Peyer's patch (tissue), 4 donors: ENCODE data around the gene ZNF470.

Source experiments
- POLR2A ChIP-seq, 2 donors: fragments of 450-650 bp; IDR thresholded peaks; one replicate each; pipeline ENCODE4 v1.5.1; 2017; ENCODE audit warnings: antibody characterized with exemption in 2 of 2, mild to moderate bottlenecking in 2 of 2, moderate library complexity in 2 of 2
- TF ChIP-seq, protein P1 (sequence below), 6 experiments: fragments of 450-650 bp in 4 of 6; fragments of 200-600 bp in 2 of 6; sonication (generic) in 1 of 6; IDR thresholded peaks; one replicate each; pipeline ENCODE4 v1.5.1; 2017 to 2019; ENCODE audit warnings: antibody characterized with exemption in 6 of 6, mild to moderate bottlenecking in 3 of 6, moderate library complexity in 1 of 6

DNA sequence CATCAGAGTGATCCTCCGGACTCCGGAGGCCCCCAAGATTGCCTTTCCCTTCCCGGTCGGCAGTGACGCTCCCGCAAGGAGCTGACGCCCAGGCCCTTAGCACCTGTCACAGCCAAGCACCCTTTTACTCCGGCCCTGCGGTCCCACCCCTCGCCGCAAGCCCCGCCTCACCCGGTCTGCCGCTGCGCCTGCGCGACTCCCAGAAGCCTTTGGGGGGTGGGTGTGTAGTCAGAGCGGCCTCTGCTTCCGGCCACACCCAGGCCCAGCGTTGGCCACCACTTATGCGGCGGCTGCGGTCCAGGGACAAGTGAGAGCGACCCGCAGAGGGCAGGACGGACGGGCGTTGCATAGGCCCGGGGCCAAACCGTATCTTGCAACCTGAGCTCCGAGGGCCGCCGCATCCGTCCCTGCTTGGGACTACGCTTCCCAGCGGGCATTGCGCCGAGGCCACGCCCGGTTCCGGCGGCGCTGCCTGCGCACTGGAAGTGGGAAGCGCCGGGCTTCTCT lies 29.0 kb upstream of the ZNF470 start:
- no peak for TF ChIP-seq POLR2A (IDR thresholded peaks at IDR 0.05)
- TF ChIP-seq, protein P1, sequence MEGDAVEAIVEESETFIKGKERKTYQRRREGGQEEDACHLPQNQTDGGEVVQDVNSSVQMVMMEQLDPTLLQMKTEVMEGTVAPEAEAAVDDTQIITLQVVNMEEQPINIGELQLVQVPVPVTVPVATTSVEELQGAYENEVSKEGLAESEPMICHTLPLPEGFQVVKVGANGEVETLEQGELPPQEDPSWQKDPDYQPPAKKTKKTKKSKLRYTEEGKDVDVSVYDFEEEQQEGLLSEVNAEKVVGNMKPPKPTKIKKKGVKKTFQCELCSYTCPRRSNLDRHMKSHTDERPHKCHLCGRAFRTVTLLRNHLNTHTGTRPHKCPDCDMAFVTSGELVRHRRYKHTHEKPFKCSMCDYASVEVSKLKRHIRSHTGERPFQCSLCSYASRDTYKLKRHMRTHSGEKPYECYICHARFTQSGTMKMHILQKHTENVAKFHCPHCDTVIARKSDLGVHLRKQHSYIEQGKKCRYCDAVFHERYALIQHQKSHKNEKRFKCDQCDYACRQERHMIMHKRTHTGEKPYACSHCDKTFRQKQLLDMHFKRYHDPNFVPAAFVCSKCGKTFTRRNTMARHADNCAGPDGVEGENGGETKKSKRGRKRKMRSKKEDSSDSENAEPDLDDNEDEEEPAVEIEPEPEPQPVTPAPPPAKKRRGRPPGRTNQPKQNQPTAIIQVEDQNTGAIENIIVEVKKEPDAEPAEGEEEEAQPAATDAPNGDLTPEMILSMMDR (IDR thresholded peaks at IDR 0.05) = no peak
